ENCODE measurements around the gene OR6K3. TPM values are rescaled to one million over a fixed set of nuclear protein-coding genes. Genes with fewer than 3 reads are reported as not detected.
"Not testable (repeated sequence)": the region's sequence is repeated elsewhere in the genome, so short reads cannot be mapped to it uniquely, and the experiment has no call there.

OR6K3 gene
- polyA plus RNA-seq (2013, experiment 1 of 2; ENCODE audit: insufficient read length) = not detected
- not detected for polyA plus RNA-seq (2013, experiment 2 of 2; ENCODE audit: insufficient read length)

GRCh38 chr1:158720620-158721019 lies at the start of gene OR6K3:
TSS of gene OR6K3 (minus strand) at chr1:158720720. CDS start at chr1:158718115, 2,605 bp downstream.
- no peak for DNase-seq

- DNase-seq = no peak
Measured at GRCh38 chr1:158754420-158754819, 33.9 kb upstream of the OR6K3 start, which contains the start of gene OR6K6. TSS of gene OR6K6 (plus strand) at chr1:158754720. CDS start at chr1:158754888, 168 bp downstream.

GRCh38 chr1:158752155-158752712 lies 31.7 kb upstream of the OR6K3 start:
- no peak for DNase-seq

- DNase-seq = no peak
Measured at GRCh38 chr1:158735848-158736247, 15.3 kb upstream of the OR6K3 start.

GRCh38 chr1:158732524-158732923 lies 12.0 kb upstream of the OR6K3 start:
- no peak for DNase-seq

DNA sequence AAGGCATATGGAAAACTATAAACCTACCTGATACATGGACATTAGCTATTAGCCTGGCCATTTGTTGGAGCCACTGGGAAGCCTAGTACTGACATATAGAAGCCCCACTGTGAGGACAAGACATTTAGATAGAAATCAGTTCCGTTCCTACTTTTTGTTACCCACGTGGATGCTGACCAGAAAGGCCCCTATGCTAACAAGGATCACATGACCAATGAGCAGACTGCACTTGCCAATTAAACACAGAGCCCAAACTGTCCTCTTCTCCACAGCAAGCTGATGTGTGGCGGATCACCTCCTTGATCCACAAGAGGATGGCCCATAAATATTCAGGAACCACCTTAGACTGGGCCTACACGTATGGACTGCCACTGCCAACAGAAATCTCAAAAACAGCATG lies 11.2 kb upstream of the OR6K3 start:
- no peak for DNase-seq

DNA sequence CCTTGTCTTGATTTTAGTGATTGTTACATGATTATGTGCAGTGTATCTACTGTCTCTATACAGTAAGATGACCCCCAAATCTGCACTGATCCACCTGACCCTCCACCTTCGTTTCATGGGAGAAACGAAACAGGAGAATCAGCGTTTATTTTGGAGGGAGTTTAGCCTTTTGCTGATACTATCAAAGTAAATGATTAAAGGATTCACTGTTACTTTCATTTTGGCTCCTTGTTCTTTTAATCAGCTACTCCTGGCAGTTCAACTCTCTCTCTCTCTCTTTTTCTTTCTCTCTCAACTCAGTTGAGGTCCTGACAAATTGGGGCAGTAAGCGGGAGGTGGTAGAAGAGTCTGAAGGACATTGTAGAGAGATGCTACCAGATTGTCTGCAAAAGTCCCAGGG lies 9.9 kb upstream of the OR6K3 start:
- no peak for DNase-seq

- DNase-seq = no peak
Measured at GRCh38 chr1:158728510-158729225, 8.1 kb upstream of the OR6K3 start.

- DNase-seq = no peak
Measured at GRCh38 chr1:158724442-158724841, 3.9 kb upstream of the OR6K3 start.

DNA sequence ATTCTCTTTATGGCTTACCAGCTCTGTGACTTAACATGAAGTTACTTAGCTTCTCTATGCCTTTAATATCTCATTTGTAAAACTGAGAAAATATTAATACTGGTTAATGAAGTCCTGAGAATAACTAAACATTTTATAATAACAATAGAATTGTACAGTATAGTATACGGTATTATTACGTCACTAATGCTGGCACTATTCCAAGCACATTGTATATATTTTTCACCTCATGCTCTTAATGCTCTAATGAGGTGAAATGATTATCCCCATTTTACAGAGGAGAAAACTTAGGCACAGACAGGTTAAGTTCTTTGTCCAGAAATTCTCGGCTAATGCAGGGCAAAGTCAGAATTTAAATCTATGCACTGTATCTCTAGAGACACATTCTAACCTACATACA lies 856 bp downstream of the OR6K3 start:
- no peak for DNase-seq

GRCh38 chr1:158717344-158717743 lies 3.2 kb downstream of the OR6K3 start:
- DNase-seq = no peak

GRCh38 chr1:158716335-158716734 lies 4.2 kb downstream of the OR6K3 start:
- DNase-seq = no peak

- no peak for DNase-seq
Measured at GRCh38 chr1:158714754-158715153, 5.8 kb downstream of the OR6K3 start.

GRCh38 chr1:158711098-158711497 lies 9.4 kb downstream of the OR6K3 start:
- no peak for DNase-seq

DNA sequence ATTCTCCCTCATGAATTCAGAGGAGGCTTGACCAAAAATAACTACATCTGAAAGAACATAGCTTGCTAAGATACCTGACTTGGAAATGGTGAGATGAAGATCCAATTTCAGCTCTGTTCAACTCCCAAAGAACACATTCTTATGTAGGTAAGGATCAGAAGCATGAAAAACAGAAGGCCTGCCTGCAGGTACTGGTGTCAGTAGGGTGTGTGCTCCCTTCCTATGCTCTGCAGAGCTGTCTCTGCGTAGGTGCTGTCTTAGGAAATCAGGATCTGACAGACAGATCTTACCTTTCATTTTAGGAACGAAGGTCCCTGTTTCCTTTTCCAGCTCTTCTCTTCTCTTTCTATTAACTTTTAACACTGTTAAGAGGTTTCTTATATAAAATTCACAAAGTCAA lies 14.4 kb downstream of the OR6K3 start:
- no peak for DNase-seq

- no peak for DNase-seq
Measured at GRCh38 chr1:158700552-158700951, 20.0 kb downstream of the OR6K3 start, which contains the start of gene OR6K2. TSS of gene OR6K2 (minus strand) at chr1:158700652. CDS start at chr1:158700652, 0 bp downstream.

GRCh38 chr1:158694596-158694995 lies 25.9 kb downstream of the OR6K3 start:
- no peak for DNase-seq

DNA sequence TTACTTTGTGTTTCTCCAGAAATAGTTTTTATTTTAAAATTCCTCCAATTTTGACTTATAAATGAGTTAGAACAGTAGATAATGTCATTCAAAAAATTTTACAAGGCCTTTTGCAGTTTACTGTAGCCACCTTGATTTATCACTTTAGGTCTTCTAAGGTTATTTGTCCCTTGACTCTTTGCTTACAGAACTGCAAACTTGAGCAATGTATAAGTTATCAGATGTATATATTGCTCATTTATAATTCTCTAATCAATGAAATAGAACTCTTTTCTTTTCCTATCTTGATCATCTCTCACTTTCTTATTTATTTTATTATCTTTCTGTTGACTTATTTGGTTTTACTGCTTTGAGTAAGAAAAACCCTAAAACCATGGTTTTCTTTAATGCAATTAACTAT lies 28.2 kb downstream of the OR6K3 start:
- DNase-seq = no peak

GRCh38 chr1:158691907-158692306 lies 28.6 kb downstream of the OR6K3 start:
- no peak for DNase-seq

GRCh38 chr1:158691149-158691548 lies 29.4 kb downstream of the OR6K3 start:
- not testable (repeated sequence) for DNase-seq

DNA sequence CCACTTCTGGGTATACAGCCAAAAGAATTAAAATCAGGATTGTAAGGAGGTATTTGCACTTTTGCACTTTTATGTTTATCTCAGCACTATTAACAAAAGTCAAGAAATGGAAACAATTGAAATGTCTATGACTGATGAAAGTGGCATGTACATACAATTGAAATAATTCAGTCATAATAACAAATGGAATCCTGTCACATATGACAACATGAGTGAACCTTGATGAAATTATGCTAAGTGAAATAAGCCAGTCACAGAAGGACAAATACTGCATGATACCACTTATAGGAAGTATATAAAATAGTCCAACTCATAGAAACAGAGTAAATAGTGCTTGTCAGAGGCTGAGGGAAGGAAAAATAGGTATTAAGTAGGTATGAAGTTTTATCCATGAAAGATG lies 30.6 kb downstream of the OR6K3 start:
- DNase-seq = no peak

- DNase-seq = no peak
Measured at GRCh38 chr1:158689110-158689509, 31.4 kb downstream of the OR6K3 start.

DNA sequence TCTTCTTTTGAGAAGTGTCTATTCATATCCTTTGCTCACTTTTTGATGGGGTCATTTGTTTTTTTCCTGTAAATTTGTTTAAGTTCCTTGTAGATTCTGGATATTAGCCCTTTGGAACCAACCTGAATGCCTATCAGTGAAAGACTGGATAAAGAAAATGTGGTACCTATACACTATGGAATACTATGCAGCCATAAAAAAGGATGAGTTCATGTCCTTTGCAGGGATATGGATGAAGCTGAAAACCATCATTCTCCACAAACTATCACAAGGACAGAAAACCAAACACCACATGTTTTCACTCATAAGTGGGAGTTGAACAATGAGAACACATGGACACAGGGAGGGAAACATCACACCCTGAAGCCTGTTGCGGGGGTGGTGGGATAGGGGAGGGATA lies 32.2 kb downstream of the OR6K3 start:
- DNase-seq = not testable (repeated sequence)

- DNase-seq = no peak
Measured at GRCh38 chr1:158687037-158687436, 33.5 kb downstream of the OR6K3 start.
